MM.1S (cell line): ENCODE data around the gene MBP.

Experiments used
- CTCF ChIP-seq: fragments of 300-600 bp; sonication (generic); IDR thresholded peaks from 2 replicates; pipeline ENCODE4 v1.5.1; 2016; ENCODE audit warnings: antibody characterized with exemption, low read length, mixed read lengths
- EZH2 ChIP-seq: fragments of 300-600 bp; sonication (generic); optimal IDR thresholded peaks from 2 replicates; pipeline ENCODE3; 2017; ENCODE audit warnings: low read depth, mild to moderate bottlenecking, antibody characterized with exemption, low read length, mixed read lengths
- EZH2phosphoT487 ChIP-seq: fragments of 300-600 bp; sonication (generic); IDR thresholded peaks from 2 replicates; pipeline ENCODE4 v1.6.1; 2018; ENCODE audit warnings: antibody characterized with exemption, low read length

DNA sequence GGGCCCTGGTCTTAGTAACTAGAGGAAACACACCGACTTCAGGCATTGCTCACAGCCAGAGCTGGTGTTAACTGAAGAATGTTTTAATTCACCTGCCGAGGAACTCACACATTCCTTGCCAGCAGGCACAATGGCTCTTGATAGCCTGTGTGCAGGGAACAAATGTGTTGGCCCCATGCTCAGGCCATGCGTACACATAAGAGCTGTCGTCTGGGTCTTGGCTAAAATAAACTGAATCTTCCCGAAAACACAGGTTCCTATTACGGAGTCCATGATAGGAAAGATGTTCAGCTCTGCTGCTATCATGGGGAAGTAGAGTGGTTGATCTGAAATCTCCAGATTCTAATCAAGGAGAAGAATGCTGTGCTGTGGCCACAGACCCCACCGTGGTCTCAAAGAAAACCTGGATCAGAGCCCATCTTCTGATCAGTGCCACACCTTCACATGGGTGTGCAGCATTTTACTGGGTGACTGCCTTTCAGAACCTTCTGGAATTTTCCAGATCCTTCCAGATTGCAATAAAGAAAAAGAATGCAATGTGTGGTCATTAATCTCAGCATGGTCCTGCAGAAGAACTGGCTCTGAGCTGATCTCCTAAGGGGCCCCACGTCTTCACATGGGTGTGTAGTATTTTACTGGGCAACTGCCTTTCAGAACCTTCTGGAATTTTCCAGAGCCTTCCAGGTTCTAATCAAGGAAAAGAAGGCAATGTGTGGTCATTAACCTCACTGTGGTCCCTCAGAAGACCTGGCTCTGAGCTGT, 17.2 kb downstream of the MBP start:
- TF ChIP-seq CTCF = no peak
- TF ChIP-seq EZH2phosphoT487 = no peak
- TF ChIP-seq EZH2 = no peak
